SU-DHL-6 (cell line): ENCODE results near the gene RAB11B.

Source experiments
- EZH2phosphoT487 ChIP-seq: fragments of 200-600 bp; sonication (generic), shearing (Covaris generic); conservative IDR thresholded peaks from 2 replicates; pipeline ENCODE4 v1.6.1; 2018; ENCODE audit warnings: mild to moderate bottlenecking, antibody characterized with exemption, low read length, moderate library complexity, mixed read lengths
- TF ChIP-seq, protein P1 (sequence below): fragments of 200-600 bp; sonication (generic); IDR thresholded peaks from one replicate; pipeline ENCODE4 v1.5.1; 2017; ENCODE audit warnings: antibody characterized with exemption, mild to moderate bottlenecking, low read length, moderate library complexity; ENCODE audit not compliant: insufficient read depth, poor library complexity, severe bottlenecking

- TF ChIP-seq, protein P1, sequence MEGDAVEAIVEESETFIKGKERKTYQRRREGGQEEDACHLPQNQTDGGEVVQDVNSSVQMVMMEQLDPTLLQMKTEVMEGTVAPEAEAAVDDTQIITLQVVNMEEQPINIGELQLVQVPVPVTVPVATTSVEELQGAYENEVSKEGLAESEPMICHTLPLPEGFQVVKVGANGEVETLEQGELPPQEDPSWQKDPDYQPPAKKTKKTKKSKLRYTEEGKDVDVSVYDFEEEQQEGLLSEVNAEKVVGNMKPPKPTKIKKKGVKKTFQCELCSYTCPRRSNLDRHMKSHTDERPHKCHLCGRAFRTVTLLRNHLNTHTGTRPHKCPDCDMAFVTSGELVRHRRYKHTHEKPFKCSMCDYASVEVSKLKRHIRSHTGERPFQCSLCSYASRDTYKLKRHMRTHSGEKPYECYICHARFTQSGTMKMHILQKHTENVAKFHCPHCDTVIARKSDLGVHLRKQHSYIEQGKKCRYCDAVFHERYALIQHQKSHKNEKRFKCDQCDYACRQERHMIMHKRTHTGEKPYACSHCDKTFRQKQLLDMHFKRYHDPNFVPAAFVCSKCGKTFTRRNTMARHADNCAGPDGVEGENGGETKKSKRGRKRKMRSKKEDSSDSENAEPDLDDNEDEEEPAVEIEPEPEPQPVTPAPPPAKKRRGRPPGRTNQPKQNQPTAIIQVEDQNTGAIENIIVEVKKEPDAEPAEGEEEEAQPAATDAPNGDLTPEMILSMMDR = no peak
- no peak for TF ChIP-seq EZH2phosphoT487
Observed at GRCh38 chr19:8451377-8451776, 61.2 kb downstream of the RAB11B start.
